ENCODE measurements around the gene SENP7.

GRCh38 chr3:101478980-101479379 is 34.0 kb downstream of the SENP7 start:
- TF ChIP-seq POLR2A (IDR thresholded peaks at IDR 0.05) (no peak), CTCF (IDR thresholded peaks at IDR 0.05) (no peak)

Measured in breast epithelium (tissue), 3 donors.